ENCODE data around the gene CAMK1D.

Gene CAMK1D

GRCh38 chr10:12614177-12614995 lies 265.0 kb downstream of the CAMK1D start:
- DNase-seq (ENCODE audit: low read depth): no peak
- H3K4me3 ChIP-seq (ENCODE audit: low read depth, low read length): no peak overlapping the region
- TF ChIP-seq, protein P1, sequence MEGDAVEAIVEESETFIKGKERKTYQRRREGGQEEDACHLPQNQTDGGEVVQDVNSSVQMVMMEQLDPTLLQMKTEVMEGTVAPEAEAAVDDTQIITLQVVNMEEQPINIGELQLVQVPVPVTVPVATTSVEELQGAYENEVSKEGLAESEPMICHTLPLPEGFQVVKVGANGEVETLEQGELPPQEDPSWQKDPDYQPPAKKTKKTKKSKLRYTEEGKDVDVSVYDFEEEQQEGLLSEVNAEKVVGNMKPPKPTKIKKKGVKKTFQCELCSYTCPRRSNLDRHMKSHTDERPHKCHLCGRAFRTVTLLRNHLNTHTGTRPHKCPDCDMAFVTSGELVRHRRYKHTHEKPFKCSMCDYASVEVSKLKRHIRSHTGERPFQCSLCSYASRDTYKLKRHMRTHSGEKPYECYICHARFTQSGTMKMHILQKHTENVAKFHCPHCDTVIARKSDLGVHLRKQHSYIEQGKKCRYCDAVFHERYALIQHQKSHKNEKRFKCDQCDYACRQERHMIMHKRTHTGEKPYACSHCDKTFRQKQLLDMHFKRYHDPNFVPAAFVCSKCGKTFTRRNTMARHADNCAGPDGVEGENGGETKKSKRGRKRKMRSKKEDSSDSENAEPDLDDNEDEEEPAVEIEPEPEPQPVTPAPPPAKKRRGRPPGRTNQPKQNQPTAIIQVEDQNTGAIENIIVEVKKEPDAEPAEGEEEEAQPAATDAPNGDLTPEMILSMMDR (IDR thresholded peaks at IDR 0.05; ENCODE audit: low read depth, low read length, missing control alignments): no peak

DNA sequence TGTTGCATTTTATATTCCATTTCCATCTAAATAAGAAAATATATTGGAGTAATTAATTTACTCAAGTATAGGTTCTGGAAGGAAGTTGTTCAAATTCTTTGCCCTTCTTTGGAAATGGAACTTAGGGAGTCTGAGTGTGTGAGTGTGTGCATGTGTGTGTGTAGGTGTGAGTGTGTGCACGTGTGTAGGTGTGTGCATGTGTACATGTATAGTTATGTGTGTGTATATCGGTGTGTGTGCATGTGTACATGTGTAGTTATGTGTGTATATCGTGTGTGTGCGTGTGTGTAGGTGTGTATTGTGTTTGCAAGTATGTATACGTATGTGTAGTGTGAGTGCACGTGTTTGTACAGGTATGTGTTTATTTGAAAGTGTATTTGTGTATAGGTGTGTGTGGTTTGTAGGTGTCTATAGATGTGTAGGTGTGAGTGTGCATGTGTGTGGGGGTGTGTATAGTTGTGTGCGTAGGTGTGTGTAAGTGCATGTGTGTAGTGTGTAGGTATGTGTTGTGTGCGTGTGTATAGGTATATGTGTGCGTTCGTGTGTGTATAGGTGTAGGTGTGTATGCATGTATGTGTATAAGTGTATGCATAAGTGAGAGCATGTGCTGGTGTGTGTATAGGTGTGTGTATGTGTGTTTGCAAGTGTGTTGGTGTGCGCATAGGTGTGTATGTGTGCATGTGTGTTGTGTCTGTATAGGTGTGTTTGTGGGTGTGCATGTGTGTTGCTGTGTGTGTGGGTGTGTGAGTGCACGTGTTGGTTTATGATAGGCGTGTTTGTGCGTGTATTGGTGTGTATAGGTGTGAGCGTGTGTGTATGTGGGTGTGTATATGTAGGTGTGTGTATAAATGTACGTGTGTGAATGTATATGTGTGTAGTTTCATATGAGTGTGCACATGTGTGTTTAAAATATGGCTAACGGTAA lies 266.2 kb downstream of the CAMK1D start:
- DNase-seq (ENCODE audit: low read depth): no peak
- TF ChIP-seq, protein P1 (IDR thresholded peaks at IDR 0.05; ENCODE audit: low read depth, low read length, missing control alignments): no peak

GRCh38 chr10:12617191-12618175 lies 268.1 kb downstream of the CAMK1D start:
- TF ChIP-seq, protein P1 (IDR thresholded peaks at IDR 0.05; ENCODE audit: low read depth, low read length, missing control alignments): no peak
- no peak overlapping the region for H3K4me3 ChIP-seq (ENCODE audit: low read depth, low read length)
- DNase-seq (ENCODE audit: low read depth): no peak

More for the DNA sequence above, 266.2 kb downstream of the CAMK1D start:
- H3K4me3 ChIP-seq (ENCODE audit: low read depth, low read length): no peak overlapping the region

DNA sequence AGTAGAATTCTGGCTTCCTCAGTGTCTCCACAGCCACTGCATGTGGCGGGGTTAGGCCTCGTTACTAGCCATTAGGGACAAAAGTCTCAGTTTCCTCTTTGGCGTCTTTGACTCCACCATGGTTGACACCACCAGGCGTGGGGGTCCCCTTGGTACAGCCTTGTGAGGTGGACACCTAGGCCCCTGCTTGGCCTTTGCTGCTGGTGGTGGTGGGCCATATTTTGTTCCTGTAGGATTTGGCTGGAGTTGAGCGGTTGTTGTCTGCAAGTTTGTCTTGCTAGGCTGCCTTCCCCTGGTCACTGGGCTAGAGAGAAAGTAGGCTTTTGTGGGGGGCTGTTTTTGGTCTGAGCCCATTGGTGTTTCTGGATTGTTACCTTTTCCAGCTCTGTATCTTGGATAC lies 272.7 kb downstream of the CAMK1D start:
- H3K4me3 ChIP-seq (ENCODE audit: low read depth, low read length): no peak overlapping the region
- no peak for DNase-seq (ENCODE audit: low read depth)
- TF ChIP-seq, protein P1 (IDR thresholded peaks at IDR 0.05; ENCODE audit: low read depth, low read length, missing control alignments): no peak

GRCh38 chr10:12622691-12623090 lies 273.3 kb downstream of the CAMK1D start:
- TF ChIP-seq, protein P1 (IDR thresholded peaks at IDR 0.05; ENCODE audit: low read depth, low read length, missing control alignments): no peak
- no peak overlapping the region for H3K4me3 ChIP-seq (ENCODE audit: low read depth, low read length)
- DNase-seq (ENCODE audit: low read depth): no peak

GRCh38 chr10:12625393-12626023 lies 276.2 kb downstream of the CAMK1D start:
- no peak for DNase-seq (ENCODE audit: low read depth)
- TF ChIP-seq, protein P1 (IDR thresholded peaks at IDR 0.05; ENCODE audit: low read depth, low read length, missing control alignments): no peak
- no peak overlapping the region for H3K4me3 ChIP-seq (ENCODE audit: low read depth, low read length)
